Ovary (tissue), 3 donors: ENCODE results near the gene RPS6KA1.

Experiments used
- CTCF ChIP-seq, 3 donors: fragments of 450-650 bp in 2 of 3; fragments of 200-600 bp in 1 of 3; IDR thresholded peaks; one replicate each; pipeline versions ENCODE4 v1.5.1 to v1.8.0; 2016 to 2022; ENCODE audit warnings: antibody characterized with exemption in 3 of 3, mild to moderate bottlenecking in 1 of 3
- POLR2A ChIP-seq: fragments of 450-650 bp; IDR thresholded peaks from one replicate; pipeline ENCODE4 v1.6.1; 2017; ENCODE audit warnings: antibody characterized with exemption, mild to moderate bottlenecking, moderate library complexity
- donor health status: DM: no; HTN: no; CAD: no.

- TF ChIP-seq CTCF (IDR thresholded peaks at IDR 0.05) (no peak), POLR2A (no peak)
Observed at GRCh38 chr1:26546819-26547218, 17.3 kb downstream of the RPS6KA1 start.
